ENCODE data around the gene RAB40A. TPM values are rescaled to one million over a fixed set of nuclear protein-coding genes. Genes with fewer than 3 reads are reported as not detected.
"Not testable (repeated sequence)": the region's sequence is repeated elsewhere in the genome, so short reads cannot be mapped to it uniquely, and the experiment has no call there.

The RAB40A gene
- total RNA-seq, 1 donor from 2014 or later, result 0.52 TPM

GRCh38 chrX:103475381-103475780, 43.9 kb downstream of the RAB40A start:
- H3K9ac ChIP-seq (ENCODE audit: low read depth in 1 of 3, low read length in 3 of 3), result no peak overlapping the region
- H3K36me3 ChIP-seq (ENCODE audit: control insufficient read depth in 3 of 3, insufficient read depth in 3 of 3, low read length in 3 of 3), result no peaks in the 10 kb centered on the region
- H3K9me3 ChIP-seq (ENCODE audit: control insufficient read depth in 3 of 3, low read length in 3 of 3), result no peaks in the 10 kb centered on the region
- no peak overlapping the region for H3K4me3 ChIP-seq (ENCODE audit: low read length in 3 of 3)
- H3K27ac ChIP-seq (ENCODE audit: low read depth, low read length), result no peak overlapping the region
- H3K4me1 ChIP-seq (ENCODE audit: control insufficient read depth in 3 of 3, insufficient read depth in 3 of 3, low read length in 3 of 3), result no peaks in the 10 kb centered on the region
- H3K27me3 ChIP-seq (ENCODE audit: control insufficient read depth in 3 of 3, insufficient read depth in 3 of 3, low read length in 3 of 3), result peaks cover 0 to 2% (median 0%) of the 10 kb centered on the region in 3 donors

- not testable (repeated sequence) for H3K9me3 ChIP-seq (ENCODE audit: control insufficient read depth in 3 of 3, low read length in 3 of 3); H3K4me1 ChIP-seq (ENCODE audit: control insufficient read depth in 3 of 3, insufficient read depth in 3 of 3, low read length in 3 of 3); H3K27me3 ChIP-seq (ENCODE audit: control insufficient read depth in 3 of 3, insufficient read depth in 3 of 3, low read length in 3 of 3); H3K9ac ChIP-seq (ENCODE audit: low read depth in 1 of 3, low read length in 3 of 3); H3K27ac ChIP-seq (ENCODE audit: low read depth, low read length); H3K36me3 ChIP-seq (ENCODE audit: control insufficient read depth in 3 of 3, insufficient read depth in 3 of 3, low read length in 3 of 3); H3K4me3 ChIP-seq (ENCODE audit: low read length in 3 of 3)
These were observed 49.3 kb downstream of the RAB40A start for GRCh38 chrX:103469977-103470376.

GRCh38 chrX:103467887-103468286, 51.4 kb downstream of the RAB40A start:
- no peak overlapping the region for H3K27ac ChIP-seq (ENCODE audit: low read depth, low read length)
- no peak overlapping the region for H3K9ac ChIP-seq (ENCODE audit: low read depth in 1 of 3, low read length in 3 of 3)
- H3K27me3 ChIP-seq (ENCODE audit: control insufficient read depth in 3 of 3, insufficient read depth in 3 of 3, low read length in 3 of 3), result peaks cover 0 to 2% (median 0%) of the 10 kb centered on the region in 3 donors
- no peaks in the 10 kb centered on the region for H3K9me3 ChIP-seq (ENCODE audit: control insufficient read depth in 3 of 3, low read length in 3 of 3)
- H3K36me3 ChIP-seq (ENCODE audit: control insufficient read depth in 3 of 3, insufficient read depth in 3 of 3, low read length in 3 of 3), result no peaks in the 10 kb centered on the region
- no peaks in the 10 kb centered on the region for H3K4me1 ChIP-seq (ENCODE audit: control insufficient read depth in 3 of 3, insufficient read depth in 3 of 3, low read length in 3 of 3)
- no peak overlapping the region for H3K4me3 ChIP-seq (ENCODE audit: low read length in 3 of 3)

GRCh38 chrX:103467156-103467555, 52.1 kb downstream of the RAB40A start:
- Histone ChIP-seq H3K27me3 (ENCODE audit: control insufficient read depth in 3 of 3, insufficient read depth in 3 of 3, low read length in 3 of 3) (peaks cover 0 to 2% (median 0%) of the 10 kb centered on the region in 3 donors), H3K9me3 (ENCODE audit: control insufficient read depth in 3 of 3, low read length in 3 of 3) (no peaks in the 10 kb centered on the region), H3K9ac (ENCODE audit: low read depth in 1 of 3, low read length in 3 of 3) (no peak overlapping the region)

GRCh38 chrX:103464774-103465117, 54.5 kb downstream of the RAB40A start:
- peak overlapping the region in 2 of 3 donors; percentile 6 to 56 for H3K4me3 ChIP-seq (ENCODE audit: low read length in 3 of 3)
- no peak overlapping the region for H3K9ac ChIP-seq (ENCODE audit: low read depth in 1 of 3, low read length in 3 of 3)
- H3K27ac ChIP-seq (ENCODE audit: low read depth, low read length), result no peak overlapping the region

More at GRCh38 chrX:103467156-103467555, 52.1 kb downstream of the RAB40A start:
- H3K4me3 ChIP-seq (ENCODE audit: low read length in 3 of 3), result no peak overlapping the region
- H3K36me3 ChIP-seq (ENCODE audit: control insufficient read depth in 3 of 3, insufficient read depth in 3 of 3, low read length in 3 of 3), result no peaks in the 10 kb centered on the region
- no peaks in the 10 kb centered on the region for H3K4me1 ChIP-seq (ENCODE audit: control insufficient read depth in 3 of 3, insufficient read depth in 3 of 3, low read length in 3 of 3)
- no peak overlapping the region for H3K27ac ChIP-seq (ENCODE audit: low read depth, low read length)

GRCh38 chrX:103464072-103464773, 55.1 kb downstream of the RAB40A start:
- Histone ChIP-seq H3K27ac (ENCODE audit: low read depth, low read length) (no peak overlapping the region), H3K27me3 (ENCODE audit: control insufficient read depth in 3 of 3, insufficient read depth in 3 of 3, low read length in 3 of 3) (no peaks in the 10 kb centered on the region), H3K4me3 (ENCODE audit: low read length in 3 of 3) (peak overlapping the region in 2 of 3 donors; percentile 6 to 56), H3K36me3 (ENCODE audit: control insufficient read depth in 3 of 3, insufficient read depth in 3 of 3, low read length in 3 of 3) (no peaks in the 10 kb centered on the region), H3K9ac (ENCODE audit: low read depth in 1 of 3, low read length in 3 of 3) (no peak overlapping the region), H3K4me1 (ENCODE audit: control insufficient read depth in 3 of 3, insufficient read depth in 3 of 3, low read length in 3 of 3) (no peaks in the 10 kb centered on the region), H3K9me3 (ENCODE audit: control insufficient read depth in 3 of 3, low read length in 3 of 3) (no peaks in the 10 kb centered on the region)

More at GRCh38 chrX:103464774-103465117, 54.5 kb downstream of the RAB40A start:
- H3K9me3 ChIP-seq (ENCODE audit: control insufficient read depth in 3 of 3, low read length in 3 of 3), result no peaks in the 10 kb centered on the region
- no peaks in the 10 kb centered on the region for H3K36me3 ChIP-seq (ENCODE audit: control insufficient read depth in 3 of 3, insufficient read depth in 3 of 3, low read length in 3 of 3)
- no peaks in the 10 kb centered on the region for H3K27me3 ChIP-seq (ENCODE audit: control insufficient read depth in 3 of 3, insufficient read depth in 3 of 3, low read length in 3 of 3)
- H3K4me1 ChIP-seq (ENCODE audit: control insufficient read depth in 3 of 3, insufficient read depth in 3 of 3, low read length in 3 of 3), result no peaks in the 10 kb centered on the region

- H3K9ac ChIP-seq (ENCODE audit: low read depth in 1 of 3, low read length in 3 of 3), result no peak overlapping the region
- H3K27ac ChIP-seq (ENCODE audit: low read depth, low read length), result no peak overlapping the region
- H3K4me3 ChIP-seq (ENCODE audit: low read length in 3 of 3), result no peak overlapping the region
- no peaks in the 10 kb centered on the region for H3K36me3 ChIP-seq (ENCODE audit: control insufficient read depth in 3 of 3, insufficient read depth in 3 of 3, low read length in 3 of 3)
- no peaks in the 10 kb centered on the region for H3K9me3 ChIP-seq (ENCODE audit: control insufficient read depth in 3 of 3, low read length in 3 of 3)
- no peaks in the 10 kb centered on the region for H3K27me3 ChIP-seq (ENCODE audit: control insufficient read depth in 3 of 3, insufficient read depth in 3 of 3, low read length in 3 of 3)
- H3K4me1 ChIP-seq (ENCODE audit: control insufficient read depth in 3 of 3, insufficient read depth in 3 of 3, low read length in 3 of 3), result no peaks in the 10 kb centered on the region
These were observed 58.1 kb downstream of the RAB40A start for GRCh38 chrX:103461156-103461555.

GRCh38 chrX:103460001-103460755, 59.1 kb downstream of the RAB40A start:
- H3K9me3 ChIP-seq (ENCODE audit: control insufficient read depth in 3 of 3, low read length in 3 of 3); H3K27ac ChIP-seq (ENCODE audit: low read depth, low read length); H3K9ac ChIP-seq (ENCODE audit: low read depth in 1 of 3, low read length in 3 of 3); H3K36me3 ChIP-seq (ENCODE audit: control insufficient read depth in 3 of 3, insufficient read depth in 3 of 3, low read length in 3 of 3); H3K4me3 ChIP-seq (ENCODE audit: low read length in 3 of 3); H3K4me1 ChIP-seq (ENCODE audit: control insufficient read depth in 3 of 3, insufficient read depth in 3 of 3, low read length in 3 of 3); H3K27me3 ChIP-seq (ENCODE audit: control insufficient read depth in 3 of 3, insufficient read depth in 3 of 3, low read length in 3 of 3): not testable (repeated sequence)

- Histone ChIP-seq H3K4me3 (ENCODE audit: low read length in 3 of 3) (no peak overlapping the region), H3K9me3 (ENCODE audit: control insufficient read depth in 3 of 3, low read length in 3 of 3) (no peaks in the 10 kb centered on the region), H3K4me1 (ENCODE audit: control insufficient read depth in 3 of 3, insufficient read depth in 3 of 3, low read length in 3 of 3) (no peaks in the 10 kb centered on the region), H3K9ac (ENCODE audit: low read depth in 1 of 3, low read length in 3 of 3) (no peak overlapping the region), H3K27ac (ENCODE audit: low read depth, low read length) (no peak overlapping the region), H3K27me3 (ENCODE audit: control insufficient read depth in 3 of 3, insufficient read depth in 3 of 3, low read length in 3 of 3) (no peaks in the 10 kb centered on the region), H3K36me3 (ENCODE audit: control insufficient read depth in 3 of 3, insufficient read depth in 3 of 3, low read length in 3 of 3) (no peaks in the 10 kb centered on the region)
These were observed 65.6 kb downstream of the RAB40A start for GRCh38 chrX:103453655-103454054.
